Measurements from ENCODE around the gene INHBE. TPM values are rescaled to one million over a fixed set of nuclear protein-coding genes. Genes with fewer than 3 reads are reported as not detected.
A peak's percentile ranks its signal among the peaks of the same experiment; 100 is the strongest.

The INHBE gene
- total and polyA plus RNA-seq, 2 experiments from 2014 or later: 5.6 to 29.0 TPM

- H3K27me3 Mint-ChIP-seq (ENCODE audit: insufficient read depth, low read depth, poor library complexity): peaks cover 5% of the 10 kb centered on the region
- Histone ChIP-seq H3K79me2 (replicated peaks; ENCODE audit: insufficient read depth) (peaks cover 4% of the 10 kb centered on the region; the same call in 1 of the 2 replicates), H3F3A (replicated peaks; ENCODE audit: low read depth) (peaks cover 11% of the 10 kb centered on the region), H3K9me2 (ENCODE audit: insufficient read depth) (no peaks in the 10 kb centered on the region), H3K4me2 (no peak within 1 kb of the TSS), H2AFZ (peak within 1 kb of the TSS; percentile 83), H3K4me3 (no peak within 1 kb of the TSS), H3K27me3 (ENCODE audit: insufficient read depth) (no peaks in the 10 kb centered on the region), H3K4me1 (ENCODE audit: insufficient read depth) (peaks cover 6% of the 10 kb centered on the region; the same call in 1 of the 2 replicates), H4K20me1 (replicated peaks; ENCODE audit: insufficient read depth) (no peaks in the 10 kb centered on the region), H3K36me3 (ENCODE audit: insufficient read depth) (no peaks in the 10 kb centered on the region), H3K27ac (ENCODE audit: low read depth) (no peak within 1 kb of the TSS)
- ATAC-seq (no peak), DNase-seq (ENCODE audit: low spot score) (no peak)
- no peak within 1 kb of the TSS; the same call in 2 of the 3 replicates for H3K4me3 Mint-ChIP-seq
- H3K9me3 Mint-ChIP-seq: no peaks in the 10 kb centered on the region
- peaks cover 14% of the 10 kb centered on the region; the same call in 2 of the 3 replicates for H3K4me1 Mint-ChIP-seq
- H3K36me3 Mint-ChIP-seq (ENCODE audit: low read depth): no peaks in the 10 kb centered on the region; the same call in 2 of the 3 replicates
- peak within 1 kb of the TSS; percentile 56; the same call in 1 of the 2 replicates for H3K27ac Mint-ChIP-seq
- TF ChIP-seq CREB1 (CRISPR knock-in tag; IDR thresholded peaks at IDR 0.05; ENCODE audit: low read depth) (no peak), EZH2 (IDR thresholded peaks at IDR 0.05; ENCODE audit: low read depth, unreplicated experiment) (no peak), ZNF462 (CRISPR knock-in tag; IDR thresholded peaks at IDR 0.05) (no peak), POLR2AphosphoS5 (IDR thresholded peaks at IDR 0.05; ENCODE audit: low read depth) (no peak), REST (IDR thresholded peaks at IDR 0.05; ENCODE audit: unreplicated experiment) (no peak)
Measured at GRCh38 chr12:57434517-57435223, 20.4 kb upstream of the INHBE start, which contains the start of gene INHBC. Gene INHBC (plus strand): TSS chr12:57434784. CDS start chr12:57434887, 103 bp downstream.
